ENCODE results near the gene TSHB.
"Not testable (repeated sequence)": the region's sequence is repeated elsewhere in the genome, so short reads cannot be mapped to it uniquely, and the experiment has no call there.

TSHB gene

GRCh38 chr1:115029526-115029925, at the start of gene TSHB:
TSHB (plus strand) TSS chr1:115029826; CDS start chr1:115033363, 3,537 bp downstream.
- no peak for DNase-seq

- DNase-seq = no peak
Measured at GRCh38 chr1:114982251-114982650, 47.4 kb upstream of the TSHB start.

GRCh38 chr1:114986286-114986685, 43.3 kb upstream of the TSHB start:
- DNase-seq = no peak

GRCh38 chr1:114988095-114988494, 41.5 kb upstream of the TSHB start:
- DNase-seq = no peak

- no peak for DNase-seq
Measured at GRCh38 chr1:114997510-114998289, 31.9 kb upstream of the TSHB start.

- DNase-seq = no peak
Measured at GRCh38 chr1:115006191-115006590, 23.4 kb upstream of the TSHB start.

- DNase-seq = no peak
Measured at GRCh38 chr1:115012006-115012405, 17.6 kb upstream of the TSHB start.

GRCh38 chr1:115012434-115012833, 17.2 kb upstream of the TSHB start:
- no peak for DNase-seq

- no peak for DNase-seq
Measured at GRCh38 chr1:115013792-115014191, 15.8 kb upstream of the TSHB start.

GRCh38 chr1:115019549-115019948, 10.1 kb upstream of the TSHB start:
- not testable (repeated sequence) for DNase-seq

- DNase-seq = no peak
Measured at GRCh38 chr1:115021145-115021544, 8.5 kb upstream of the TSHB start.

- no peak for DNase-seq
Measured at GRCh38 chr1:115023593-115023992, 6.0 kb upstream of the TSHB start.

- no peak for DNase-seq
Measured at GRCh38 chr1:115031595-115031994, 2.0 kb downstream of the TSHB start.

- no peak for DNase-seq
Measured at GRCh38 chr1:115035652-115036051, 6.0 kb downstream of the TSHB start.

GRCh38 chr1:115036814-115037507, 7.3 kb downstream of the TSHB start:
- DNase-seq = no peak

GRCh38 chr1:115040501-115040900, 10.9 kb downstream of the TSHB start:
- no peak for DNase-seq

- no peak for DNase-seq
Measured at GRCh38 chr1:115041654-115042053, 12.0 kb downstream of the TSHB start.

- no peak for DNase-seq
Measured at GRCh38 chr1:115046751-115047150, 17.1 kb downstream of the TSHB start.

GRCh38 chr1:115051850-115052249, 22.2 kb downstream of the TSHB start:
- no peak for DNase-seq

GRCh38 chr1:115052454-115053083, 22.9 kb downstream of the TSHB start:
- peak; percentile 67 for DNase-seq

GRCh38 chr1:115056395-115056798, 26.8 kb downstream of the TSHB start:
- DNase-seq = no peak

- no peak for DNase-seq
Measured at GRCh38 chr1:115057661-115058254, 28.1 kb downstream of the TSHB start.

GRCh38 chr1:115059316-115059715, 29.7 kb downstream of the TSHB start:
- DNase-seq = no peak

- no peak for DNase-seq
Measured at GRCh38 chr1:115060501-115060900, 30.9 kb downstream of the TSHB start.
